BLaER1 (cell line): ENCODE data around the gene ARID1B.

Experiments
- H3K27ac ChIP-seq: shearing (Covaris generic); formaldehyde crosslinking; 2 replicates; pipeline ENCODE4 v1.8.1; 2022
- H3K27me3 ChIP-seq: shearing (Covaris generic); formaldehyde crosslinking; 2 replicates; pipeline ENCODE4 v1.8.1; 2022
- H3K36me3 ChIP-seq: shearing (Covaris generic); formaldehyde crosslinking; 2 replicates; pipeline ENCODE4 v1.8.1; 2022
- H3K4me1 ChIP-seq: shearing (Covaris generic); formaldehyde crosslinking; 2 replicates; pipeline ENCODE4 v1.8.1; 2022
- H3K4me2 ChIP-seq: shearing (Covaris generic); formaldehyde crosslinking; 2 replicates; pipeline ENCODE4 v1.8.1; 2022
- H3K4me3 ChIP-seq: shearing (Covaris generic); formaldehyde crosslinking; 2 replicates; pipeline ENCODE4 v1.8.1; 2022
- H3K9ac ChIP-seq: shearing (Covaris generic); formaldehyde crosslinking; 2 replicates; pipeline ENCODE4 v1.8.1; 2022
- H3K9me3 ChIP-seq: shearing (Covaris generic); formaldehyde crosslinking; 2 replicates; pipeline ENCODE4 v1.8.1; 2022
- H4K20me1 ChIP-seq: shearing (Covaris generic); formaldehyde crosslinking; 2 replicates; pipeline ENCODE4 v1.8.1; 2022
- Cebpa-rat ChIP-seq: shearing (Covaris generic); IDR thresholded peaks from 2 replicates; pipeline ENCODE4 v1.8.1; 2022

The ARID1B gene

DNA sequence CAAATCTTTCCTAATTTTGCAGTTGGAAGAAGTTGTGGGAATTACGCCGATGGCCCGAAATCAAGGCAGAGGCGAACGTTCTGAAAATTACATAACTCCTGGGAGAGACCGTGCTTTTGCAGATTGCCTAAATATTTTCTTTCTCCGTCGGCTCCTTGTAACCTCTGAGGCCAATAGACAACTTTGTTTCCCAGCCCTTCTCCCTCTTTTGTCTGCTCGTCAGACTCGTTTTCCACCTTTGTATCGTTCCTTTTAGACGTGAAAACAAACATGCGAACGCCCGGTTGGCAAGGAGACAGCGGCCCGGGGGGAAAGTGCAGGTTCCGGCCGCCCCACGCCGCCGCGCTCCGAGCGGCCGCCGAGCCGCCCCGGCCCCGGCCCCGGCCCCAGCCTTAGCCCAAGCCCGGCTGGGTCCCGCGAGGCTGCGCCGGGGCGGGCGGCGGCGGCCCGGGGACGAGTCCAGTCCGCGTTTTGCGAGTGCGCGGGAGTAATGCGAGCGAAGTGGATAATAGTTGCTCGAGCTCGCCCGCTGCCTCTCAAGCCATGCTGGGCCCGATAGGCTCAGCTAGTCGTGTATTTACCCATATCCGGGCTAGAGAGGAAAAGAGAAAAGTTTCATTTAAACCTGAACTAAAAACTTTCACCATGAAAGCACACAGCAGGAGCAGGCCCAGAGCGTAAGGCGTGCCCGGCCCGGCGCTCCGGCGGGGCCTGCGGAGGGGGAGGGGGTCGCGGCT, at the start of gene ARID1B:
TSS of gene ARID1B (plus strand) at position 539 of the 737 bp plus-strand sequence. CDS start 303 bp downstream, outside the sequence.
- H3K9me3 ChIP-seq = no peaks in the 10 kb centered on the region
- no peak for TF ChIP-seq Cebpa-rat
- peak within 1 kb of the TSS; percentile 99 for H3K9ac ChIP-seq
- H3K4me1 ChIP-seq = peaks cover 23% of the 10 kb centered on the region
- peak within 1 kb of the TSS; percentile 94 for H3K4me3 ChIP-seq
- peak within 1 kb of the TSS; percentile 91 for H3K4me2 ChIP-seq
- no peaks in the 10 kb centered on the region for H3K36me3 ChIP-seq
- no peaks in the 10 kb centered on the region for H3K27me3 ChIP-seq
- H3K27ac ChIP-seq = peak within 1 kb of the TSS; percentile 99
- H4K20me1 ChIP-seq = peaks cover 25% of the 10 kb centered on the region

- Histone ChIP-seq H3K27me3 (no peaks in the 10 kb centered on the region), H3K9me3 (no peaks in the 10 kb centered on the region), H3K27ac (no peak overlapping the region), H4K20me1 (no peaks in the 10 kb centered on the region), H3K4me2 (no peak overlapping the region), H3K9ac (no peak overlapping the region), H3K4me3 (no peak overlapping the region), H3K4me1 (no peaks in the 10 kb centered on the region), H3K36me3 (no peaks in the 10 kb centered on the region)
- TF ChIP-seq Cebpa-rat = no peak
These were observed 49.3 kb upstream of the ARID1B start for GRCh38 chr6:156727715-156728385.

GRCh38 chr6:156729248-156729647, 47.9 kb upstream of the ARID1B start:
- Histone ChIP-seq H3K4me3 (no peak overlapping the region), H3K27ac (no peak overlapping the region), H3K4me1 (no peaks in the 10 kb centered on the region), H3K27me3 (no peaks in the 10 kb centered on the region), H3K9me3 (no peaks in the 10 kb centered on the region), H3K36me3 (no peaks in the 10 kb centered on the region), H4K20me1 (no peaks in the 10 kb centered on the region), H3K4me2 (no peak overlapping the region), H3K9ac (no peak overlapping the region)
- no peak for TF ChIP-seq Cebpa-rat

DNA sequence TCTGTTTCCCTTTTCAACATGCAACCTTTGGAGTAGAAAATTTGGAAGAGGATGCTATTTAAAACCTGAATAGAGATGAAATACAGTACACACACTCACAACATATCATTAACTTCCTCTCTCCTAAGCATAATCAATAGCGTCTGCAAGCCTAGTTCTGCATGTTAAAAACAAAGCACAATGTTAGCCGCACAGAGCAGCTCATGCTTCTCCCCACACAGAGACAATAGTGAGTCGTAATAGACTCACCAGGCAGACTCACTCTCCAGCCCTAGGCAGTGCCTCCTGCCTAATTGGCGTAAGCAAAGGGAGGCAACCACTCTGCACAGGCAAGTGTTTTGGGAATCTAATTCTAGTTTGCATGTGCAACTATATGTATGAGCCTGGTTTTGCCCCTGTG, 45.8 kb upstream of the ARID1B start:
- Histone ChIP-seq H3K27ac (no peak overlapping the region), H3K36me3 (no peaks in the 10 kb centered on the region), H4K20me1 (no peaks in the 10 kb centered on the region), H3K27me3 (no peaks in the 10 kb centered on the region), H3K9ac (no peak overlapping the region), H3K4me2 (no peak overlapping the region), H3K4me1 (no peaks in the 10 kb centered on the region), H3K9me3 (no peaks in the 10 kb centered on the region), H3K4me3 (no peak overlapping the region)
- no peak for TF ChIP-seq Cebpa-rat

DNA sequence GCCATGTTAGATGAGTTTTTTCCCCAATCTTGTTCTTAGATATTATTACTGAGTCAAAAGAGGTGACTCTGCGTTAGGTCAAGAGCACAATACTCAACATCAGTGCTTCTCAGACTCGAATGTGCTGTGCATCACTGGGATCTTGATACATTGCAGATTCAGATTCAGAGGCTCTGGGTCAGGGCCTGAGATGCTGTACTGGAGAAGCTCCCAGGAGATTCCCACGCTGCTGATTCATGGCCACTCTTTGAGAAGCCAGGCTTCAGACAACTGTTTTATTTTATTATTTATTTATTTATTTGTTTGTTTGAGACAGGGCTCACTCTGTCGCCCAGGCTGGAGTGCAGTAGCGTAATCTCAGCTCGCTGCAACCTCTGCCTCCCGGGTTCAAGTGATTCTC, 41.4 kb upstream of the ARID1B start:
- no peaks in the 10 kb centered on the region for H4K20me1 ChIP-seq
- TF ChIP-seq Cebpa-rat = no peak
- no peaks in the 10 kb centered on the region for H3K27me3 ChIP-seq
- no peaks in the 10 kb centered on the region for H3K36me3 ChIP-seq
- no peak overlapping the region for H3K4me3 ChIP-seq
- no peak overlapping the region for H3K27ac ChIP-seq
- no peak overlapping the region for H3K9ac ChIP-seq
- H3K4me2 ChIP-seq = no peak overlapping the region
- no peaks in the 10 kb centered on the region for H3K4me1 ChIP-seq
- H3K9me3 ChIP-seq = peaks cover 16% of the 10 kb centered on the region

DNA sequence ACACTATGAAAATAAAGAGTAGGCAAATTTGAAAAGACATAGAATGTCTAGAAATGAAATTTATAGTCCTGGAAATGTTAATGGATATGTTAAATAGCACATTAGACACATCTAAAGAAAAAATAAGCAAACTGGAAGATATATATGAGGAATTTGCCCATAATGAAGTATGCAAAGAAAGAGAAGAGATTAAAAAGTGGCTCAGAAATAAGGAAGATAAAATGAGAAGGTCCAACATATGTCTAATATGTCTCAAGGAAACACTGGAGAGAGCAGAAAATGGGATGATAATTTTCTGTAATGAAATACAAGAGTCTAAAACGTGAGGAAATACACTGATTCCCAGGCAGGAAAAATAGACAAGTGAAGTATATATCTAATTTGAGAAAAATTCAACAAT, 36.6 kb upstream of the ARID1B start:
- Histone ChIP-seq H3K9me3 (peaks cover 20% of the 10 kb centered on the region), H4K20me1 (no peaks in the 10 kb centered on the region), H3K4me1 (no peaks in the 10 kb centered on the region), H3K4me2 (no peak overlapping the region), H3K4me3 (no peak overlapping the region), H3K27me3 (no peaks in the 10 kb centered on the region), H3K27ac (no peak overlapping the region), H3K36me3 (no peaks in the 10 kb centered on the region), H3K9ac (no peak overlapping the region)
- TF ChIP-seq Cebpa-rat = no peak

DNA sequence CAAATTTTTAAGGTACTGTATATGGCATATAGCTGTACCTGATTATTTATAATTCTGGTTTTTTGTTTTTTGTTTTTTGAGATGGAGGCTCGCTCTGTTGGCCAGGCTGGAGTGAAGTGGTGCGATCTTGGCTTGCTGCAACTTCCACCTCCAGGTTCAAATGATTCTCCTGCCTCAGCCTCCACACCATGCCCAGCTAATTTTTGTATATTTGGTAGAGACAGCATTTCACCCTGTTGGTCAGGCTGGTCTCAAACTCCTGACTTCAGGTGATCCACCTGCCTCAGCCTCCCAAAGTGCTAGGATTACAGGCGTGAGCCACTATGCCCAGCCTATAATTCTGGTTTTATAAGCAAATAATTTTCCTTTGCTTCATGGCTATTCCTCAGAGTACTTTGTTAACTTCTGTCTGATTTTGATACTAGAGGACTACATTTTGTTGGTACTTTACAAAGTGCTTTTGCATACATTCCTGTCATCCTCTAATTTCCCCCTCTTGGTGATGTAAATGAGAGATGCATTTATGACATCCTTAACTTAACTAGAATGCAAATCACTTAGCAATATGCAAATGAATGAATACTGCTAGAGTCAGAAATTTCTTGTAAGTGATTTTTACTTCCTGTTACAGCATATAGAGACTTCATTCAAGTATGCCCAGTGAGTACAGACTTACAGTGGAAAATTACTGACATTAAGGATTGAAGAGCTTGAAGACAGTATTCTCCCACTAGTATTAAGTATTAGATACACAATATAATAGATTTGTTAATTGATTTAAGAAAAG, 35.7 kb upstream of the ARID1B start:
- Histone ChIP-seq H3K27me3 (no peaks in the 10 kb centered on the region), H3K4me1 (no peaks in the 10 kb centered on the region), H3K36me3 (no peaks in the 10 kb centered on the region), H4K20me1 (no peaks in the 10 kb centered on the region), H3K27ac (no peak overlapping the region), H3K9me3 (peaks cover 20% of the 10 kb centered on the region), H3K4me3 (no peak overlapping the region), H3K4me2 (no peak overlapping the region), H3K9ac (no peak overlapping the region)
- no peak for TF ChIP-seq Cebpa-rat

- H3K36me3 ChIP-seq = no peaks in the 10 kb centered on the region
- no peaks in the 10 kb centered on the region for H3K9me3 ChIP-seq
- no peak for TF ChIP-seq Cebpa-rat
These were observed 29.5 kb upstream of the ARID1B start for GRCh38 chr6:156747715-156748114.

DNA sequence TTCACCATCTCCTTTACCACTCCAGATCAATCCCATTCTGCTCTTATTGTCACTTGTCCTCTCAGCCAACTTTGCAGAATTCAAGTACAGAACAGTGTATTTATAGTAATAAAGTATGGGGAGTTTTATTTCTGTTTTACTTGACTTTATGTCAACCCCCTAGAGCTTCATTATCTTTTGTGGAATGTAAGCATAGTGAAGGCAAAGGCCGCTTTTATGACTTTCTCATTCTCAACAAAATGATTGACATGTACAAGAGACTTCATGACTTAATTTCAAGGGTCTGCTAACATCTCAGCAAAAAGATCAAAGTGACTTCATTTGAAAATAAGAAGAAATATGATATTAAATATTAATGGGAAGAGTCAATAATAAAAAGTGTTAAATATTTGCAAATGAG, 28.7 kb upstream of the ARID1B start:
- no peak for TF ChIP-seq Cebpa-rat

More at GRCh38 chr6:156747715-156748114, 29.5 kb upstream of the ARID1B start:
- H3K4me3 ChIP-seq = no peak overlapping the region
- peaks cover 6% of the 10 kb centered on the region for H3K4me1 ChIP-seq
- H3K27ac ChIP-seq = no peak overlapping the region
- H4K20me1 ChIP-seq = no peaks in the 10 kb centered on the region
- no peaks in the 10 kb centered on the region for H3K27me3 ChIP-seq
- H3K4me2 ChIP-seq = no peak overlapping the region
- H3K9ac ChIP-seq = no peak overlapping the region

More for the DNA sequence above, 28.7 kb upstream of the ARID1B start:
- Histone ChIP-seq H3K27ac (no peak overlapping the region), H3K4me1 (peaks cover 11% of the 10 kb centered on the region), H3K27me3 (no peaks in the 10 kb centered on the region), H3K4me3 (no peak overlapping the region), H3K9me3 (no peaks in the 10 kb centered on the region), H3K9ac (no peak overlapping the region), H3K4me2 (no peak overlapping the region), H4K20me1 (no peaks in the 10 kb centered on the region), H3K36me3 (no peaks in the 10 kb centered on the region)
